ENCODE data around the gene DHX15. TPM values are rescaled to one million over a fixed set of nuclear protein-coding genes. Genes with fewer than 3 reads are reported as not detected.

DHX15 gene
- total RNA-seq, 6 experiments from 2014 or later, result 26.4 to 56.3 (median 42.1) TPM

DNA sequence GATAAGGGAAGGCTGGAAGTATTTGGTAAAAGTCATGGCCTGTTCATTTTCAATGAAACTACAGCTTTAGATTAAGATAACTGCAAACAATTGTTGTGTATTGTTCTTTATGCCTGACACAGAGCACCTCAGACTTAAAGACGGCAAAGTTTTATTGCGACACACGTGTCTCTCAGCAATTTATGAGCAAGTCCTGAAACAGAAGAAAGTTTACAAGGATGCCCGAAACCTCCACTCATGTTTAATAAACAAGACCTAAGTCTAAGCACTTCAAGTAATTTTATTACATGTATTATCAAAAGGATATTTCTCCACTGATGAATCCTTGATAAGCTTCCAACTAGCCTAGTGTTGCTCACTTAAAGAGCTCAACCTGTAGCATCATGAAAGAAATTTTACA is 51.0 kb downstream of the DHX15 start:
- TF ChIP-seq POLR2A (IDR thresholded peaks at IDR 0.05), result no peak
- TF ChIP-seq, protein P1, sequence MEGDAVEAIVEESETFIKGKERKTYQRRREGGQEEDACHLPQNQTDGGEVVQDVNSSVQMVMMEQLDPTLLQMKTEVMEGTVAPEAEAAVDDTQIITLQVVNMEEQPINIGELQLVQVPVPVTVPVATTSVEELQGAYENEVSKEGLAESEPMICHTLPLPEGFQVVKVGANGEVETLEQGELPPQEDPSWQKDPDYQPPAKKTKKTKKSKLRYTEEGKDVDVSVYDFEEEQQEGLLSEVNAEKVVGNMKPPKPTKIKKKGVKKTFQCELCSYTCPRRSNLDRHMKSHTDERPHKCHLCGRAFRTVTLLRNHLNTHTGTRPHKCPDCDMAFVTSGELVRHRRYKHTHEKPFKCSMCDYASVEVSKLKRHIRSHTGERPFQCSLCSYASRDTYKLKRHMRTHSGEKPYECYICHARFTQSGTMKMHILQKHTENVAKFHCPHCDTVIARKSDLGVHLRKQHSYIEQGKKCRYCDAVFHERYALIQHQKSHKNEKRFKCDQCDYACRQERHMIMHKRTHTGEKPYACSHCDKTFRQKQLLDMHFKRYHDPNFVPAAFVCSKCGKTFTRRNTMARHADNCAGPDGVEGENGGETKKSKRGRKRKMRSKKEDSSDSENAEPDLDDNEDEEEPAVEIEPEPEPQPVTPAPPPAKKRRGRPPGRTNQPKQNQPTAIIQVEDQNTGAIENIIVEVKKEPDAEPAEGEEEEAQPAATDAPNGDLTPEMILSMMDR (IDR thresholded peaks at IDR 0.05), result no peak
- Histone ChIP-seq H3K36me3 (peaks cover 0 to 50% (median 9%) of the 10 kb centered on the region in 4 donors), H3K9me3 (no peaks in the 10 kb centered on the region), H3K27me3 (no peaks in the 10 kb centered on the region), H3K27ac (no peak overlapping the region), H3K4me3 (no peak overlapping the region), H3K4me1 (no peaks in the 10 kb centered on the region)
- intact Hi-C loops (cut with DNase I), result no loop called here
- 91% methylated on average over 4 of the region's 4 CpGs for WGBS (ENCODE audit: insufficient coverage, low coverage, low lambda C conversion rate, missing lambda C conversion rate)
- no peak for ATAC-seq
- no peak for DNase-seq

DNA sequence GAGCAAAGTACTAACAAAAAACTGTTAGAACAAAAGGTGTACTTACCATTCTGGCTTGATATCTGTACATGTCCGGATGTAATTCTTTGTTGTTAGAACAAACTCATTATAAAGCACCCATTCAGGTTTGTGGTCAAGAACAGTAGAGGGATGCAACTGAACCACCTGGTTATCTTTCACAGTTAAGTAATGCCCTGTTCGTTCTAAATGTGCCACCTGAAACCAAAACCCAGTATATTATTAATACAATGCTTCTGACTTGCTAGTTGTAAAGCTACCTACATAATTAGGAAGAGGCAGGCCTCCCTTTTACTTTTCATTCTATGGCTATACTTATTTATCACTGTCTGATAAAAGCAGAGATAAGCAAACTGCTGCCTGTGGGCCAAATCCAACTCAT is 54.8 kb downstream of the DHX15 start:
- Histone ChIP-seq H3K27ac (no peak overlapping the region), H3K36me3 (peaks cover 0 to 48% (median 11%) of the 10 kb centered on the region in 4 donors), H3K9me3 (no peaks in the 10 kb centered on the region), H3K4me1 (no peaks in the 10 kb centered on the region), H3K27me3 (no peaks in the 10 kb centered on the region), H3K4me3 (no peak overlapping the region)
- ATAC-seq (no peak), DNase-seq (no peak)
- TF ChIP-seq, protein P1 (IDR thresholded peaks at IDR 0.05), result no peak
- no peak for TF ChIP-seq POLR2A (IDR thresholded peaks at IDR 0.05)
- intact Hi-C loops (cut with DNase I), result no loop called here
- 96% methylated on average over 2 of the region's 2 CpGs for WGBS (ENCODE audit: insufficient coverage, low coverage, low lambda C conversion rate, missing lambda C conversion rate)

DNA sequence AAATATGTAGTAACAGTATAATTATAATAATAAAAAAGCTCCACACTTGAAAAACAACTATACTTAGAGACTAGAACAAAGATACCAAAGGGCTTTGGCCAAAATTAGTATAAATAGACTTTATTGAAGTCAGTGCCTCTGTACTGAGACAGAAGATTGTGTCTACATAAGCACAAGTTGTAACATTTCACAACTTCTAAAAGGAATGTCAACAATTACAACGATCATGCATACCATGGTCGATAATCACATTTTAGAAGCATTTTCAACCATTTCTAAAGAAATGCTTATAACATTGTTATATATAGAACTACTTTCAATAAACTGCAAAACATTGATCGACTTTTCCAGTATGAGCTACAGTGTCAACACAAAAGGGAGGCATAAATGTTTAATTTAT is 57.0 kb downstream of the DHX15 start:
- intact Hi-C loops (cut with DNase I), result no loop called here
- TF ChIP-seq, protein P1 (IDR thresholded peaks at IDR 0.05), result no peak
- no peak for TF ChIP-seq POLR2A (IDR thresholded peaks at IDR 0.05)
- ATAC-seq (peak in 1 of 4 donors; percentile 25), DNase-seq (no peak)
- Histone ChIP-seq H3K4me1 (no peaks in the 10 kb centered on the region), H3K27me3 (no peaks in the 10 kb centered on the region), H3K36me3 (peaks cover 0 to 39% (median 9%) of the 10 kb centered on the region in 4 donors), H3K27ac (no peak overlapping the region), H3K4me3 (no peak overlapping the region), H3K9me3 (no peaks in the 10 kb centered on the region)
- 40% methylated on average over 3 of the region's 3 CpGs for WGBS (ENCODE audit: insufficient coverage, low coverage, low lambda C conversion rate, missing lambda C conversion rate)

DNA sequence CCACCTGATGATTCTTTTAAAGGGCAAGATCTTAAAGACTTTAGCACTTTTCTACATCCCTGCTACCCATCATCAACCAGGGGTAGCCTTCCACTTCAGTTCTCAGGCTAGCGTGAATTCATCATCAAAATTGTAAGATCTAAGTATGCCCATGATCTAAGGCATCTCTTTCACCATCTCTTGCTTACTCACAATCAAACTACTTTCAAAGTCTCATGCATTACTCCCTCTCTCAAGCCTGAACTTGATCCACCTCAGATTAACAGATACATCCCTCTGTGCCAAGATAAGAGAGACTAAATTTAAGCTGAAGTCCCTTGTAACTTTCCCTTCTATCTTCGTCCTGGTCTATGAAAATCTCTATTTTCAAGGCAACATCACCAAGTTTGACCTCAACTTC is 62.8 kb downstream of the DHX15 start:
- WGBS (ENCODE audit: insufficient coverage, low coverage, low lambda C conversion rate, missing lambda C conversion rate), result 96% methylated on average over 2 of the region's 2 CpGs
- ATAC-seq, result no peak
- DNase-seq, result no peak

More for the DNA sequence above, 62.8 kb downstream of the DHX15 start:
- TF ChIP-seq POLR2A (IDR thresholded peaks at IDR 0.05), result no peak
- TF ChIP-seq, protein P1 (IDR thresholded peaks at IDR 0.05), result no peak
- Histone ChIP-seq H3K36me3 (peaks cover 0 to 7% (median 0%) of the 10 kb centered on the region in 4 donors), H3K4me3 (no peak overlapping the region), H3K27ac (no peak overlapping the region), H3K4me1 (no peaks in the 10 kb centered on the region), H3K9me3 (no peaks in the 10 kb centered on the region), H3K27me3 (no peaks in the 10 kb centered on the region)
- intact Hi-C loops (cut with DNase I), result no loop called here

All from right lobe of liver (tissue), 6 donors.